ENCODE results near the gene CDK14. TPM values are rescaled to one million over a fixed set of nuclear protein-coding genes. Genes with fewer than 3 reads are reported as not detected.
"Not testable (repeated sequence)": the region's sequence is repeated elsewhere in the genome, so short reads cannot be mapped to it uniquely, and the experiment has no call there.

Gene CDK14
- total RNA-seq, 1 donor = 11.1 TPM

DNA sequence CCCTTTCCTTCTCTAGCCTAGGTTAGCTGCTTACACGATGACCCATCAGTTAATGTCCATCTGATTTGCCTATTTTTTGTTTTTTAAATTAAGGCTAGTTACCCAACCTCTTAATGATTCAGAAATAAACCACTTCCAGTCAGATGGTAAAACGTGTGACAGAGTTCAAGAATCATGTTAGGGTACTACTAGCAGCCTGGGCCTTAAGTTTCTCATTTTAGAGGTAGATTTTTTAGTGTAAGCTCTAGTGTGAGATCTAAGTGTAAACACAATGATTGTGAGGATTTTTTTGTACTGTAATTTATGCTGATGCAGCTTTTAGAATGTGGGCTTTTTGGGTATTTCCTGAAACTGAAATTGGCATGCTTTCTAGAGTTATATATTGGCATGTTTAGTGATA lies 130.0 kb downstream of the CDK14 start:
- H3K4me1 ChIP-seq (ENCODE audit: insufficient read depth, low read length) = peaks cover 15% of the 10 kb centered on the region
- H3K27me3 ChIP-seq (ENCODE audit: insufficient read depth, low read length) = no peaks in the 10 kb centered on the region
- no peak overlapping the region for H3K4me3 ChIP-seq (ENCODE audit: low read length)
- no peaks in the 10 kb centered on the region for H3K9me3 ChIP-seq (ENCODE audit: low read depth, low read length)

DNA sequence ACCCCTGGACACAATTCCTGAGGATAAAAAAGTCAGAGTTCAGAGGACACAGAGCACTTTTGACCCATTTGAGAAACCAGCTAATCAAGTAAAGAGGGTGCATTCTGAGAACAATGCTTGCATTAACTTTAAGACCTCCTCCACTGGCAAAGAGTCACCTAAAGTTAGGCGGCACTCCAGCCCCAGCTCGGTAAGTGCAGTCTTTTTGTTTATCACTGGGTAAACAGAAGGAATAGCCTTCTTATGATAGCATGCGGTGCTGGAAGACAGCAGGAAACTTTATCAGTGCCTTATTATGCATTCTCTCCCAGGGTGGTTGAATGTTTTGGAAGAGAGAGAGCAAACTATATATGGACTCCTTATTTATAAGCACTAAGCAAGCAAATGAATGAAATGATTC lies 130.5 kb downstream of the CDK14 start:
- peaks cover 15% of the 10 kb centered on the region for H3K4me1 ChIP-seq (ENCODE audit: insufficient read depth, low read length)
- H3K27me3 ChIP-seq (ENCODE audit: insufficient read depth, low read length) = no peaks in the 10 kb centered on the region
- no peak overlapping the region for H3K4me3 ChIP-seq (ENCODE audit: low read length)
- H3K9me3 ChIP-seq (ENCODE audit: low read depth, low read length) = no peaks in the 10 kb centered on the region

DNA sequence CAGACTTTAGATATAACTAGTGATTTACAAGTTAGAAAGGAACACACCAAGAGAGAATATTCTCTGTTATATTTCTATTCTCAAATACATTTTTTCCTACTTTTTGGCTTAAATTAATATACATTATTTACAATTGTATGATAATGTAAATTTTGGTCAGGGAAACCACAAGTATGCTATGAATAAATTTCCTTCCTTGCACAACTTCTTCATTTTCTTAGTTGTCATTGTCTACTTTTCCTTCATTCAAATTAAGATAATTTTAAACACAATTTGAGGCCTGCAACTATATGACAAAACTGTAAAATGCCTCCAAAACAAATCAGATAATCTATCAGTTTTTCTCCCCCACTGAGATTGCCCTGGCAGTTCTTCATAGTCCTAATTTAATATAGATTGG lies 131.3 kb downstream of the CDK14 start:
- no peaks in the 10 kb centered on the region for H3K27me3 ChIP-seq (ENCODE audit: insufficient read depth, low read length)
- H3K4me1 ChIP-seq (ENCODE audit: insufficient read depth, low read length) = peaks cover 15% of the 10 kb centered on the region
- no peak overlapping the region for H3K4me3 ChIP-seq (ENCODE audit: low read length)
- no peaks in the 10 kb centered on the region for H3K9me3 ChIP-seq (ENCODE audit: low read depth, low read length)

DNA sequence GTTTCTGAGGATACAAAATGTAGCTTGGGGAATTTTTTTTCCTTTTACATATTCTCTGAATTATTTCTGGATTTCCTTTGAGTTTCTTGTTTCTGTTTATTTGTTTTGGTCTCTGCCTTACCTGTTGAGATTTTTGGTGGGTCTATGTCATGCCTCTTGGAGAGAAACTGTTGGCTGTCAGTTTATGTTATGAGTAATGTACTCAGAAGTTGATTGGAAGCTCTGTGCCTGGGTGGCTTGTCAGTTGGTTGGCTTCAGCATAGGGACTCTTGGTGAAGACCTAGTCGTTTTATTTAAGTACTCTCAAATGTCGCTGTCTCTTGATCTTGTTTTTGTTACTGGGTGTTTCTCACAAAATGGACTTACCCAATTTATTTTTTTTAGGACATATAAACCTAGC lies 132.4 kb downstream of the CDK14 start:
- no peaks in the 10 kb centered on the region for H3K9me3 ChIP-seq (ENCODE audit: low read depth, low read length)

DNA sequence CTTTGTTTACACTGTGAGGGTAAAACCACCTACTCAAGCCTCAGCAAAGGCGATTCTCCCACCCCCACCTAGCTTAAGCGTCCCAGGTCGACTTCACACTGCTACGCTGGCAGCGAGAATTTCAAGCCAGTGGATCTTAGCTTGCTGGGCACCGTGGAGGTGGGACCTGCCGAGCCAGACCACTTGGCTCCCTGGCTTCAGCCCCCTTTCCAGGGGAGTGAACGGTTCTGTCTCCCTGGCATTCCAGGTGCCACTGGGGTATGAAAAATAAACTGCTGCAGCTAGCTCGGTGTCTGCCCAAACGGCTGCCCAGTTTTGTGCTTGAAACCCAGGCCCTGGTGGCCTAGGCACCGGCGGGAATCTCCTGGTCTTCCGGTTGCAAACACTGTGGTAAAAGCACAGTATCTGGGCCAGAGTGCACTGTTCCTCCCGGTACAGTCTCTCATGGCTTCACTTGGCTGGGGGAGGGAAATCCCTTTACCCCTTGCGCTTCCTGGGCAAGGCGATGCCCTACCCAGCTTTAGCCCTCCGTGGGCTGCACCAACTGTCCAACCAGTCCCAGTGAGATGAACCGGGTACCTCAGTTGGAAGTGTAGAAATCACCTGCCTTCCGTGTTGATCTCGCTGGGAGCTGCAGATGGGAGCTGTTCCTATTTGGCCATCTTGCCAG lies 139.6 kb downstream of the CDK14 start:
- H3K9me3 ChIP-seq (ENCODE audit: low read depth, low read length); H3K4me3 ChIP-seq (ENCODE audit: low read length); H3K27me3 ChIP-seq (ENCODE audit: insufficient read depth, low read length): not testable (repeated sequence)
- H3K4me1 ChIP-seq (ENCODE audit: insufficient read depth, low read length) = peaks cover 21% of the 10 kb centered on the region

More for the DNA sequence above, 132.4 kb downstream of the CDK14 start:
- no peaks in the 10 kb centered on the region for H3K27me3 ChIP-seq (ENCODE audit: insufficient read depth, low read length)
- no peak overlapping the region for H3K4me3 ChIP-seq (ENCODE audit: low read length)
- peaks cover 15% of the 10 kb centered on the region for H3K4me1 ChIP-seq (ENCODE audit: insufficient read depth, low read length)

DNA sequence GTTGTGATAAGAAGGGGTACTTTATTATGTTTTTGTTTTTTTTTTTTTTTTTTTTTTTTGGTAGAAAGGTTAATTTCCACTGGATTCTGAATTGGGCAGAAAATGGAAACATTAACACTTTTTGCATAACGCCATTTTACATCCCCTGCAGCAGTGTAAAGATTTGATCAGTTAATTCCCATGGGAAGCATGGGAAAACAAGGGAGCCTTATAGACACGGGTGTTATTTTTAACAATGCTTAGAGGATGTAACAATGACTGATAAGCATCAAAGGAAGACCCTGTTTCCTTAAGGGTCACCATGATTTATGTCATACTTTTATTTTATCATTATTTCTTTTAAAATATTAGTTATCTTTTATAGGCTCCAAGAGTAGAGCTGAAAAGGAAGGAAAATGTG lies 140.2 kb downstream of the CDK14 start:
- no peak overlapping the region for H3K4me3 ChIP-seq (ENCODE audit: low read length)
- no peaks in the 10 kb centered on the region for H3K9me3 ChIP-seq (ENCODE audit: low read depth, low read length)
- no peaks in the 10 kb centered on the region for H3K27me3 ChIP-seq (ENCODE audit: insufficient read depth, low read length)
- peaks cover 21% of the 10 kb centered on the region for H3K4me1 ChIP-seq (ENCODE audit: insufficient read depth, low read length)

DNA sequence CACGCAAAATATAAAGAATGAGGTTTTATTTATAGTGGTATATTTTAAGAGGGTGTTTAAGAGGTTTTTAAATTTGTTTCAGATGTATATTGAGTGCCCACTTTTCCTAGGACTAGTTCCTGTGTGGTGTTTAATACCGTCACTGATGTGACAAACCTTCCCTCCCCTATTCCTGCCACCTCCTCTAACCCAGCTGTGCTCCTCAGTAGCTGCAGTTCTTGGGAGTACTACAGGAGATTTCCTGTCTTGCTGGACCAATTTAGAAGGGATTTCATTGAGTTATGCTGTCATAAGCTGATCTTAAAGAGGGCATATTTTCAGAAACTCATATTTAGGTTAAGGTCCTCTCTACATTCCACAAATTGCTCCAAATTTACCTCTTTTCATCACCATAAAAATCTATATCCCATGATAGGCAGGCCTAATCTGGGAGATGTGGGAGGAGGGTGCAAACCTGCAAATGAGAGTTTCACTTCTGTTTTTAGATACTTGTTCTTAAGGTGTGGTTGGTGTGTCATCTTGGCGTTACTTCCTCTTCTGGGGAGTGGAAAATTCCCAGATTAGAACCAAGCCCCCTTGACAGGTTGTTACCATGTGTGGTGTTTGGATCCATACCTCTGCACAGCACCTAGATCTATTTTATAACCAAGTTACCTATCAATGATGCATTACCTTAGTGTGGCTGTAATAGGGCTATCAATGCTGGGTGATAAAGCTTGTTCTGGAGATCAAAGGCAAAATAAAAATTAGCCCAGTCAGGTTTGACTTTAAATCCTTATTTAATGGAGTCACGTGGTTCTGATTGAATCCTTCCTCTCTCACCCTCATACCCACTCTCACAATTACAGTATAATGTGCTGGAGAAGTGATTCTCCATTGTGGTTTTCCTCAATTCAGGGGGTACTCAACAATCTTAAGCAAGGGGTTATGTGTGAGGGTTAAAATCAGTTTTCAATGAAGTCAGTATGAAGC lies 141.1 kb downstream of the CDK14 start:
- no peak overlapping the region for H3K4me3 ChIP-seq (ENCODE audit: low read length)

DNA sequence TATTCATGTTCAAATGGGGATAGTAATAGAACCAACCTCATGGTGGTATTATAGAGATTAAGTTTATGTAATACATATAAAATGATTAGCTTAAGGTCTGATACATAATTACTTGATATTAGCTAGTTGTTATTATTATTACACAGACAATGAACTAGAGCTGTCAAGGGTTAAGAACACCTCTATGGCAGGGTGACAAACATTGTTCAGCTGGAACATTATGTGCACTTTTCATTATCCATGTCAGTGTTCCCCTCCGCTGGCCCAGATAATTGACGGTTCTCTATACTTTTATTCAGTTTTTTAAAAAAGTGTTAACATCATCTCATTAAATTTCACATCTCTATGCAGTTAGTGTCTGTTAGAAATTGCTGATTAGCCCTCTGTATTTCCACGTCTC lies 142.1 kb downstream of the CDK14 start:
- Histone ChIP-seq H3K27me3 (ENCODE audit: insufficient read depth, low read length) (no peaks in the 10 kb centered on the region), H3K4me3 (ENCODE audit: low read length) (no peak overlapping the region), H3K9me3 (ENCODE audit: low read depth, low read length) (no peaks in the 10 kb centered on the region), H3K4me1 (ENCODE audit: insufficient read depth, low read length) (peaks cover 21% of the 10 kb centered on the region)

More for the DNA sequence above, 141.1 kb downstream of the CDK14 start:
- no peaks in the 10 kb centered on the region for H3K9me3 ChIP-seq (ENCODE audit: low read depth, low read length)
- peaks cover 21% of the 10 kb centered on the region for H3K4me1 ChIP-seq (ENCODE audit: insufficient read depth, low read length)
- H3K27me3 ChIP-seq (ENCODE audit: insufficient read depth, low read length) = no peaks in the 10 kb centered on the region

DNA sequence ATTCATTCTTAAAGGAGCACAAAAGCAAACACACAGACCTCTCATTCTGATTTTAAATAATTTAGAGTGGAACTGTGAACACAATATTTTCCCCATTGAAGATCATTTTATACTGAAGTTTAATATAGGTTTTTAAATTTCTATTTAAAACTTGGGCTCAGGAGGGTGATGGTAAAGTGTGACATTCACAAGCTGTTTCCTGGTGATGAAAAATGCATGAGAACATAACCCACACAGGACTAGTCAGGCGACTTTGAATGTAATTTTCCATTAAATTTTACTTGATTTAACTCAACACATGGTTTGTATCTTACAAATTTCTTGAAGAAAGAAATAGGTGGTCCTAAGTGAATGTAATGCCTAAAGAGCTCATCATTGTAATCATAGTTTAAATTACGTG lies 143.6 kb downstream of the CDK14 start:
- Histone ChIP-seq H3K27me3 (ENCODE audit: insufficient read depth, low read length) (no peaks in the 10 kb centered on the region), H3K9me3 (ENCODE audit: low read depth, low read length) (no peaks in the 10 kb centered on the region), H3K4me3 (ENCODE audit: low read length) (no peak overlapping the region), H3K4me1 (ENCODE audit: insufficient read depth, low read length) (peaks cover 21% of the 10 kb centered on the region)

DNA sequence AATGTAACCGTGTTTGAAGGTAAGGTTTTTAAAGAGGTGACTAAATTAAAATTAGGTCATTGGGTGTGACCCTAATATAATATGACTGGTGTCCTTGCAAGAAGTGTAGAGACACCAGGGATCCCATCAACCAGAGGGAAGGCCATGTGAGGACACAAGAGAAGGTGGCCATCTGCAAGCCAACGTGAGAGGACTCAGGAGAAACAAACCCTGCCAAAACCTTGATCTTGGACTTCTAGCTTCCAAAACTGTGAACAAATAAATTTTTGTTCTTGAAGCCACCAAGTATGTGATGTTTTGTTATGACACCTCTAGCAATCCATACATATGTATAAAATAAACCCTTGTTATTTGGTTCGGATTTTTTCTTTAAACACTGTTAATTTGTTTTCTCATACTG lies 144.3 kb downstream of the CDK14 start:
- H3K27me3 ChIP-seq (ENCODE audit: insufficient read depth, low read length) = no peaks in the 10 kb centered on the region
- H3K4me3 ChIP-seq (ENCODE audit: low read length) = no peak overlapping the region
- no peaks in the 10 kb centered on the region for H3K9me3 ChIP-seq (ENCODE audit: low read depth, low read length)
- H3K4me1 ChIP-seq (ENCODE audit: insufficient read depth, low read length) = peaks cover 21% of the 10 kb centered on the region

DNA sequence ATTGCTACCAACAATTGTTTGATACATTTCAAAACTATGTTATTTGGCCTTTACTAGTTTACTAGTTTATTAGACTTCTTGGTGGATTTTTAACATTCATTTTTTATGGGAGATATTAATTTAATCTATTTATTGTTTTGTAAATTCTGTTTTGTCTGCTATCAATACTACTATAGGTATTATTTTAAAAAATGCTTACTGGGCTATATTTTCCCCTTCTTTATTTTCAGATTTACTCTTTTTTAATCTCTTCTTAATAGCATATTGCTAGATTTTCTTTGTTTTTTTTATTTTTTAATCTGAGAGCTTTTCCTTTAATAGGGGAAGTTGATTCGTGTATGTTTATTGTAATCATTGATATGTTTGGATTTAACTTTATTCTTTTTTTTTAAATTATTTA lies 147.5 kb downstream of the CDK14 start:
- no peak overlapping the region for H3K4me3 ChIP-seq (ENCODE audit: low read length)
- no peaks in the 10 kb centered on the region for H3K9me3 ChIP-seq (ENCODE audit: low read depth, low read length)
- no peaks in the 10 kb centered on the region for H3K27me3 ChIP-seq (ENCODE audit: insufficient read depth, low read length)
- no peaks in the 10 kb centered on the region for H3K4me1 ChIP-seq (ENCODE audit: insufficient read depth, low read length)

DNA sequence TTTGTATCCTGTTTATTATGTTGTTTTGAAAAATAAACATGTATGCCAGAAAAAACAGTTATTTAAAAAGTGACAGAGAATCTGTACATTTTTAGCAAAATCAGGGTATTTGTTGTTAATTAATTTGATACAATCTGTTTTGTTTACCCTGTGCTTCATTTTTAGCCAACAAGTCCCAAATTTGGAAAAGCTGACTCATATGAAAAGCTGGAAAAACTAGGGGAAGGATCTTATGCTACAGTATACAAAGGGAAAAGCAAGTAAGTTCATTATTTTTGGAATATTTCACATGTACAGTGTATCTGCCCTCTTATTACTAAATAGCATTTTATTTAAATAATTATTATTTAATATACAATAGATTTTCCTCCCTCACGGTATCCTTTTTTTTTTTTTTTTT lies 151.4 kb downstream of the CDK14 start:
- H3K4me1 ChIP-seq (ENCODE audit: insufficient read depth, low read length) = no peaks in the 10 kb centered on the region
- no peak overlapping the region for H3K4me3 ChIP-seq (ENCODE audit: low read length)
- no peaks in the 10 kb centered on the region for H3K27me3 ChIP-seq (ENCODE audit: insufficient read depth, low read length)
- no peaks in the 10 kb centered on the region for H3K9me3 ChIP-seq (ENCODE audit: low read depth, low read length)

DNA sequence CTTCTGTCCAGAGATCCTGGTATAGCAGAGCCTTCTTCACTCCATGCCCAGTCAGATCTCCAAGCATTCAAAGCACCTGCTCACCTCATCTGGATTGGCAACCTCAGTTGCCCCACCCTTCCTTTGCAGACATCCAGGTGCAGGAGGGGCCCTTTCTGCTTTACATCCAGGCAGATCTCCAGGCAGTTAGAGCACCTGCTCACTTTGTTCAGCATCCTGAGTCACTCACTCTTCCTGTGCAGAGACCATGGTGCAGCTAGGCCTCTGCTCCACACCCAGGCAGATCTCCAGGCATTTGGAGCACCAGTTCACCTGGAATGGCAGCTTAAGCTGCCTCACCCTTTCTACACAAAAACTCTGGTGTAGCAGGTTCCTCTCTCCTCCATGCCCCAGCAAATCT lies 153.1 kb downstream of the CDK14 start:
- H3K9me3 ChIP-seq (ENCODE audit: low read depth, low read length) = no peaks in the 10 kb centered on the region
- no peak overlapping the region for H3K4me3 ChIP-seq (ENCODE audit: low read length)
- no peaks in the 10 kb centered on the region for H3K27me3 ChIP-seq (ENCODE audit: insufficient read depth, low read length)
- H3K4me1 ChIP-seq (ENCODE audit: insufficient read depth, low read length) = no peaks in the 10 kb centered on the region

DNA sequence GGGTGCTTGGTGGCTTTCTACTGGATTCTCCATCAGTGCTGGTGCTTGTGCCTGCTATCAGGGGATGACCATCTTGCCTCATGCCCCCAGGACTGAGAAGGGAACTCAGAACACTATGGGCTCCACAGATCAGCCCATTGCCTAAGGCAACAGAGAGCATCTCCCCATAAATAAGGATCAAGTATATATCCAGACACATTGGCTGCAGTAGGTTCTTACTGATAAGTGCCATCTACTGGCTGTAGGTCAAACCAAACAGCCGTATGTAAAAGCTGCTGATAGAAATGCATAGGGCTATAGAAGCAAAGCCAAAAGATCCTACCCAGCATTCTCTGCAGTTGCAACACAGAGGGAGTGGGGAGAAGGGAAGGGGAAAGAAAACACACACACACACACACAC lies 153.7 kb downstream of the CDK14 start:
- Histone ChIP-seq H3K4me3 (ENCODE audit: low read length) (no peak overlapping the region), H3K9me3 (ENCODE audit: low read depth, low read length) (no peaks in the 10 kb centered on the region), H3K4me1 (ENCODE audit: insufficient read depth, low read length) (no peaks in the 10 kb centered on the region), H3K27me3 (ENCODE audit: insufficient read depth, low read length) (no peaks in the 10 kb centered on the region)

DNA sequence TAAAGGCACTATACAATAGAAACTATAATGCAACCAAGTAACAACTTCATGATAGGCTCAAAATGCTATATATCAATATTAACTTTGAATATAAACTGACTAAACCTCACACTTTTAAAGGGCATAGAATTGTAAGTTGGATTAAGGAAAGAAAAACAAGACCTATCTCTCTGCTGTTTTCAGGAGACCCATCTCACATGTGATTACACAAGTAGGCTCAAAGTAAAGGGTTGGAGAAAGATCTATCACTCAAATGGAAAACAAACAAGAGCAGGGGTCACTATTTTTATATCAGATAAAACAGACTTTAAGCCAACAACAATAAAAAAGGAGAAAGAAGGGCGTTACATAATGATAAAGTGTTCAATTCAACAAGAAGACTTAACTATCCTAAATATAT lies 155.5 kb downstream of the CDK14 start:
- Histone ChIP-seq H3K4me3 (ENCODE audit: low read length) (no peak overlapping the region), H3K4me1 (ENCODE audit: insufficient read depth, low read length) (no peaks in the 10 kb centered on the region), H3K27me3 (ENCODE audit: insufficient read depth, low read length) (no peaks in the 10 kb centered on the region), H3K9me3 (ENCODE audit: low read depth, low read length) (no peaks in the 10 kb centered on the region)

Data from mononuclear cell (primary cell).